ENCODE results near the gene WDR47.
"Not testable (repeated sequence)": the region's sequence is repeated elsewhere in the genome, so short reads cannot be mapped to it uniquely, and the experiment has no call there.

The WDR47 gene

DNA sequence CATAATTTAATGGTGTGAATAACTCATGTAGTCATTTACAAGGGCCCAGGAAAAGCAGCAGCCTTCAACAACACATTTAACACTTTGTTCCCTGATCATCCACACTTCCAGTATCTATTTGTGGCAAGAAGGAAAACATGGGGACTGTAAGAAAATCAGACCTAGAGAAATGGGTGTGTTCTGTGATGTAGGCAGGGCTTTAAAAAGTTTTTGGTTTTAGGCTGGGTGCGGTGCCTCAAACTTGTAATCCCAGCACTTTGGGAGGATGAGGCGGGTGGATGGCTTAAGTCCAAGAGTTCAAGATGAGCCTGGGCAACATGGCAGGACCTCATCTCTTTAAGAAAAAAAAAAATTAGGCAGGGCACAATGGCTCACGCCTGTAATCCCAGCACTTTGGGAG is 14.2 kb upstream of the WDR47 start:
- DNase-seq = no peak

DNA sequence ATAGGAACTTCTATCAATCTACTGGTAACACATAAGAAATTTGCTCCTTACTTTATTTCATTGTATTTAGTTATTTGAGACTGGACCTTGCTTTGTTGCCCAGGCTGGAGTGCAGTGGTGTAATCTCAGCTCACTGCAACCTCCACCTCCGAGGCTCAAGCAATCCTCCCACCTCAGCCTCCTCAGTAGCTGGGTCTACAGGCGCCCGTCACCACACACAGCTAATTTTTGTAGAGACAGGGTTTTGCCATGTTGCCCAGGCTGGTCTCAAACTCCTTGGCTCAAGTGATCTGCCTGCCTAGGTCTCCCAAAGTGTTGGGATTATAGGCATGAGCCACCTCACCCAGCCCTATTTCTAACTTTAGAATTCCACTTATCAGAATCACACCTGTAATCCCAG is 10.2 kb upstream of the WDR47 start:
- not testable (repeated sequence) for DNase-seq

DNA sequence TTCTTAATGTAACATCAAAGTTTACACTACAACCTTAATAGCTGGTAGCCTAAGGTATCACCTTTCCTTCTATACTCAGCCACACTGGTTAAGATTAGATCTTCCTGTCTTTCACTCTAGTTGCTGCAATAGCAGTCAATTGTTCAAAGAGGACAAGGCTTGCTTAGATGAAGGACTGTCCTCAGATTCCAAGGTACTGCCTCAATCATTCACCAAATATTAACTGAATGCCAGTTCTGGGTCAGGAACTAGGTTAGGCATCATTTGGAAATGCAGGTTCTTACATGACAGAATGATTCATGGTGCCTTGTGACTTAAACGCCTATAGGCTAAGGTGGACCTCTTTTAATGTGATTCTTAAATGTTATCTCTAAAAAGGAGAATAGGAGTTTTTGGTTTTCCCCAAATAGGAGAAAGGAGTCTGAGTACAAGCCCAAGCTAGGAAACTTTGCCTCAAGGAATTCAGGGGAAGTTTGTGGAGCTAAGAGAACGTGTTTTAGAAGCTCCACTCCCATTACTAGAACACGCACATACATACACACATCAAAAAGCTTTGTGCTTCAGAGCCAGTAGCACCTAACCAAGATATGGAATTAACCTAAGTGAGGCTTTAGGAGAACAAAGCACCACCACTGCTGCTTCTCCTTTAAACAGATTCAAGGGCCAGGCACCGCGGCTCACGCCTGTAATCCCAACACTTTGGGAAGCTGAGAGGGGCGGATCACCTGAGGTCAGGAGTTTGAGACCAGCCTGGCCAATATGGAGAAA is 8.5 kb upstream of the WDR47 start:
- DNase-seq = no peak

DNA sequence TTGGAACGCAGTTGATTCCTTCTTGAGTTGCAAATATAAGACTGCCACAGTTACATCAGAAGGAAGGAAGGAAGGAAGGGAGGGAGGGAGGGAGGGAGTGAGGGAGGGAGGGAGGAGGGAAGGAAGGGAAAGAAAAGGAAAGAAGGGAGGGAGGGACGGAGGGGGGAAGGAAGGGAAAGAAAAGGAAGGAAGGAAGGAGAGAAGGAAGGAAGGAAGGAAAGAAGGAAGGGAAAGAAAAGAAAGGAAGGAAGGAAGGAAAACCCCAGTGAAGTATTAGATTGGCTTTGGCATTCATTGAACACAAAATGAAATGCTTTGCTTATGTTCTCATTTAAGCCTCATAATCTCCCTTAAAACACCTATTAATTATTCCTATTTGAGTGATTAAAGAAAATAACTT is 6.4 kb upstream of the WDR47 start:
- no peak for DNase-seq

DNA sequence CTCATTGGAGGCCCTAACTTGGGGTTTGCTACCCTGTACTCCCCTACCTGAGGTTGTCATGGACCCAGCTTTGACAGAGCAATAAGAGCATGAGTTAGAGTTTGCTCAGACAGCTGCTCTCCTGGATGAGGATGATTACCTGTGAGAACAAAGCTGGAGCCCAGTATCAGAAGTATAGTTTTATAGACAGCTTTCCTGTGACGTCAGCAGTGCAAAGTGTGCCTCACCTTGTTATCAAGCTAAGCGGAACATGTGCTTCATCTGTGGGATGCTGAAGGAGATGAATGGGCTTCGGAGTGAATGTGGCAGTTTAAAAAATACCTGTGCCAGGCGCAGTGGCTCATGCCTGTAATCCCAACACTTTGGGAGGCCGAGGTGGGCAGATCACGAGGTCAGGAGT is 5.4 kb upstream of the WDR47 start:
- DNase-seq = no peak

DNA sequence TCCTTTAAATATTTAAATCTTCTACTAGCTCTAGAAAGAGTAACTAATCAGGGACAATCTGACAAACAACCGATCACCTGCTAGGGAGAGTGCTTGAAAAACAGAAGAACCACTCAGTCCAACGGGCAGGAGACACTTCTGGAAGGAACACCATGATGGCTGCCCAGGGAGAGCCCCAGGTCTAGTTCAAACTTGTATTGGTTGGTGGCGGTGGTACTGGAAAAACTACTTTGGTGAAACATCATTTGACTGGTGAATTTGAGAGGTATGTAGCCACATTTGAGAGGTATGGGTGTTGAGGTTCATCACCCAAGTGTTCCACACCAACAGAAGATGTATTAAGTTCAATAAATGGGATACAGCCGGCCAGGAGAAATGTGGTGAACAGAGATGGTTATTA is 4.8 kb upstream of the WDR47 start:
- no peak for DNase-seq

DNA sequence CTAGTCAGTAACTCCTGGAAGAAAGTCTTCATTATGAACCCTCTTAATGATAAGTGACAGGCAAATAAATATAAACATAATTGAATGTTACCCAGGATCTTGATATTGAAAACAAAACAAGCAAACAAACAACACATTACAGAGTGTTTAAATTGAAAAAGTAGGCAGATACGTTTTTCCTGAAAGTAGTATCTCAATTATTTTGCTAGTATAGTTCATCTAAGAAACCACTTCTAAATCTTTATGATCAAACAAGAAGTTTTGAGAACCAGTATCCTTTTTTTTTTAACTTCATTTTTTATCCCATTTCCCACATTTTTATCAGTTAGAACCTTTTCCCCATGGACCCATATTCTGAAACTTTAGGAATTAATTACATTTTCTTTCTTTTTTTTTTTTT is 3.7 kb upstream of the WDR47 start:
- DNase-seq = no peak

DNA sequence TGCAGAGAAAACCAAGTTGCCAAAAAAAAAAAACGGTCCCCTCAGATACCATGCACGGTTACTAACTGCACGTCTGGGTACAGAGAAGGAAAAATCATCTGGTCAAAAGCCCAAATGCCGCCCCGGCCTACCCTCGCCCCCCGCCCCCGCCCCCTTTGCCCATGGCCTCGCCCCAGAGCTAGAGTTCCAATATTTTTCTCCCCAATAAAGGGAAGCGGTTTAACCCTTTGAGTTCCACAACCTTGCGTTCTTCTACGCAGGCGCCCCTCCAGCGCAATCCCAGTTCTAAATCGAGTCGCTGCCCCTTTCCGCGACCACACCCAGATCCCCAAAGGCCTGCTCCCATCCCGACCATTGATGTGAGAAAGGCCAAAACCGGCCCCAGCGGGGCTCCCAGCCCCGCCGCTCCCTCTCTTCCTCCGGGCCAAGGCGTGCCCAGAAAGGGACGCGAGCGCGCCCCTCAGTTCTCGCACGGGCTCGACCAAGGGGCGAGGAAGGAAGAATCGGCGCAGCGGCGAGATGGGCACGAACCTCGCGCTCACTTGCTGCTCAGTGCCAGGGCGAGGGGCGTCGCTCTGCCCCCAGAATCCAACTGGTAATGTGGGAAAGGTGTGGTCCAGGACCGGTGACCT is 797 bp downstream of the WDR47 start:
- peak in 34 of 56 donors; percentile 4 to 68 (median 34) for DNase-seq

DNA sequence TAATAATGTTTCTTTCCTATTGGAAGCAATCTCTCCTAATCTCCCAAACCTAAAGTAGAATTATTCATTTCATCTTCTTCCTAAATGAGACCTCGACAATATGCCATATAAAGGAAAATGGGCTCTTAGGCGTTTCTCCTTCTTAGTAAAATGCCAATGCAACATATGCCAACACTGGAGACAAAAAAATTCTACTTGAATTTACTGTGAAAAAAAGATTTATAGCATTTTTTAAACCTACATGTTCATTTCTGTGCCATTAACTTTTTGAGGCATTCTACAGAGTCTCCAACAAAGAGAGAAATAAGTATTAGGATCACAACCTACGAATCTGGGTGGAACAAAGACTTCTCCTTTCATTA is 1.3 kb downstream of the WDR47 start:
- no peak for DNase-seq

DNA sequence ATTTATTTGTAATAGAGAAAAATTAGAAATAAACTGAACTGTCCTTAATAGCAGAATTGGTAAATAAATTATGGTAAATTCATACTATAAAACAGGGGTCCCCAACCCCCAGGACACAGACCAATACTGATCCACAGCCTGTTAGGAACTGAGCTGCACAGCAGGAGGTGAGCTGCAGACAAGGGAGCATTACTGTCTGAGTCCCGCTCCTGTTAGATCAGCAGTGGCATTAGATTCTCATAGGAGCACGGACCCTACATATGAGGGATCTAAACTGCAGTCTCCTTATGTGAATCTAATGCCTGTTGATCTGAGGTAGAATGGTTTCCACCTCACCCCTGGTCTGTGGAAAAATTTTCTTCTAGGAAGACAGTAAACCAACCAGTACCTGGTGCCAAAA is 7.5 kb downstream of the WDR47 start:
- DNase-seq = no peak

DNA sequence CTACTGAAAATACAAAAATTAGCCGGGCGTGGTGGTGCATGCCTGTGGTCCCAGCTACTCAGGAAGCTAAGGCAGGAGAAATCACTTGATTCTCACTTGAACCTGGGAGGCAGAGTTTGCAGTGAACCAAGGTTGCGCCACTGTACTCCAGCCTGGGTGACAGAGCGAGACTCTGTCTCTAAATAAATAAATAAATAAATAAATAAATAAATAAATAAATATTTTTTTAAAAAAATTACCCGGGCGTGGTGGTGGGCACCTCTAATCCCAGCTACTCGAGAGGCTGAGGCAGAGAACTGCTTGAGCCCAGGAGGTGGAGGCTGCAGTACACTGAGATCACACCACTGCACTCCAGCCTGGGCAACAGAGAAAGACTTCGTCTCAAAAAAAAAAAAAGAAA is 12.4 kb downstream of the WDR47 start:
- not testable (repeated sequence) for DNase-seq

DNA sequence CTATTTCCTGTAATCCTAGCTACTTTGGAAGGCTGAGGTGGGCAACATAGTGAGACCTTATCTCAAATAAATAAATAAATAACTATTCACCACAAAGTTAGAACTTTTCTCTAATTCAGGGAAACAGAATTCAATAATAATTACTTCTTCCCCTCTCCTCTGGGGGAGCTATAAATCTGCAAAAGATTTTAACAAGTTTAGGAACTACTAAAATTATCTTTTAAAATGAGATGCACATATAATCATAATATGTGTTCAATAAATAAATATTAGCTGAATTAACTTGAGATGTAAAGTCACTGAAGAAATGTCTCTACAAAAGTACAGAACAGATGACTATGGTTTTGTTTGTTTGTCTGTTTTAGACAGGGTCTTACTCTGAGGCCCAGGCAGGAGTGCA is 14.1 kb downstream of the WDR47 start:
- no peak for DNase-seq

DNA sequence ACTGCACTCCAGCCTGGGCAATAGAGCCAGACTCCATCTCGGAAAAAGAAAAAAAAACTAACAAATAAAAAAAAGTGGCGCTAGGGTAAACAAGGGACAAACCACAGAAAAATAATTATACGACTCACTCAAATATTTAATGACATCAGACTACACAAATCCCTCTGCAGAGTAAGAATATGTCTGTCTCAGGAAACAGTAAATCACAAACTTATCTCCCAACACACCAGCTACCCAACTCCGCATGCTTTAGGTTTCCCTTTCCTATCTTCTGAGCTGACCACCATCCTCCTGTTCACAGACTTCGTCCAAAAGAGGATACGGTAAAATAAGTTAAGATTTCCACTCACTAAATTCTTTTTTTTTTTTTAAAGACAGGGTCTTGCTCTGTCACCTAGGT is 16.2 kb downstream of the WDR47 start:
- DNase-seq = no peak

DNA sequence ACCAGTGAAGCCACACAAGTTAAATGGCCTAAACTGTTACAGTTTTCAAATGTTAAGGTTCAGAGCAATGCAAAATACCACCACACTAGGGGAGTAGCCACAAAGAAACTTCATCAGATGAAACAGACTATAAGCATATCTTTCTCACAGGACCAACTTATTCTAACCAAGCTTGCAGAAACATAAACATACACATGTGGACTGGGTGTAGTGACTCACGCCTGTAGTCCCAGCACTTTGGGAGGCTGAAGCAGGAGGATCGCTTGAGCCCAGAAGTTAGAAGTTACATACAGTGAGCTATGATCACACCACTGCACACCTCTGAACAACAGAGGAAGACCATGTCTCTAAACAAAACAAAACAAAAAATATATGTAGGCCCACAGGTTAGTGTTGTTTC is 17.3 kb downstream of the WDR47 start:
- DNase-seq = no peak

DNA sequence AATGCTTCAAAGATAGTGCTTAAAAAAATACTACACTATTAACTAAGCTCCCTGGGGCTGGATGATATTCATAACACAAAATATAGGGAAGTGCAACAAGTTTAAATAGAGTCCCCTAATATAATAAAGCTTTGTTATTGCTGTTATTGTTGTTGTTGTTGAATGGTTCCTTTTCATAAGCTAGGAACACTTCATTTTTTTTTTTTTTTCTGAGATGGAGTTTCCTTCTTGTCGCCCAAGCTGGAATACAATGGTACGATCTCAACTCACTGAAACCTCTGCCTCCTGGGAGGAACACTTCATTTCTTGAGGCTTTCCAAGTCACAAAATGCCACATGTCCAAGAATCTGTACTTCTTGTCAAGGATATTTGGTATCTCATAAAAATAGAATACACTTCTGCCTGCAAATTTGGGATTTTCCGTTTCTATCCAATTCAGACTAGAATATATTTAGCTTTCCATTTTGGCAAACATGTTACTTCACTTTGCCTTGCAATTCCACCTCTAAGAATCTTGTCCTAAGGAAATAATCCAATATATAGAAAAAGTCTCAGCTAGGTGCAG is 21.1 kb downstream of the WDR47 start:
- no peak for DNase-seq

DNA sequence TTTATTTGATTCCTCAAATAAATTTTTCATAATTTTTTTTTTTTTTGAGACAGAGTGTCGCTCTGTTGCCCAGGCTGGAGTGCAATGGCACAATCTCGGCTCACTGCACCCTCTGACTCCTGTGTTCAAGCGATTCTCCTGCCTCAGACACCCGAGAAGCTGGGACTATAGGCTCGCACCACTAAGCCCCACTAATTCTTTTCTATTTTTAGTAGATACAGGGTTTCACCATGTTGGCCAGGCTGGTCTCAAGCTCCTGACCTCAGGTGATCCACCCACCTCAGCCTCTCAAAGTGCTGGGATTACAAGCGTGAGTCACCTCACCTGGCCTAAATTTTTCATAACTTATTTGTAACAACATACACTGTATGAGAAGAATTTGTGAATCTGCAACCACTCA is 24.2 kb downstream of the WDR47 start:
- not testable (repeated sequence) for DNase-seq

DNA sequence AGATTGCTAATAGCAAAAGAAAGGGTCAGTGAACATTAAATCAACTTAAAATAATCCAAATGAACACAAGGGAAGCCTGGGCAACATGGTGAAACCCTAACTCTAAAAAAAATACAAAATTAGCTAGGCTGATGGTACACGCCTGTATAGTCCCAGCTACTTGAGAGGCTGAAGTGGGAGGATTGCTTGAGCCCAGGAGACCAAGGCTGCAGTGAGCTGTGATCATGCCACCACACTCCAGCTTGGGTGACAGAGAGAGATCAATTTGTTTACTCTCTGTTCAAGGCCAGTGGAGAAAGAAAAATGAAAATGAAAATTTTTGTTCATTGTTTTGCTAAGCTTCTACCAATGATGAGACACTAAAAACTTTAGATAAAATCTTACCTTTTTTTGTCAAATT is 24.8 kb downstream of the WDR47 start:
- no peak for DNase-seq

DNA sequence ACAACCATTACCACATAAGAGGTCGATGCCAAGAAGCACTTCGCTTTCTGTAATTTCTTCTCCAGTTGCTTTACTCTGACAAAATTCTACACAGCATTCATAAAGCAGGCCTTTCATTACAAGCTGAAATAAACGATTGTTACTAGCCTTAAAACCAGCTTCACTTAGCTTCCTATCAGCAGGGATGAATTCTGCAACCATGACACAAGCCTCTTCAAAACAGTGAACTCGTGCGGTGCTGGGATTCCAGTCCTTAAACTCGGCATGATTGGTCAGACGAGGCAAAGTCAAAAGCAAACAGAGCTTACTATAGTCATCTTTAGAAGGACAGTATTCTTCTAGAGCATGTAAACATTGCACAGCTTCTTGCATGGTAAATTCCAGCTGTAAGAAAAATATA is 30.6 kb downstream of the WDR47 start:
- peak in 4 of 56 donors; percentile 1 to 5 (median 2) for DNase-seq

DNA sequence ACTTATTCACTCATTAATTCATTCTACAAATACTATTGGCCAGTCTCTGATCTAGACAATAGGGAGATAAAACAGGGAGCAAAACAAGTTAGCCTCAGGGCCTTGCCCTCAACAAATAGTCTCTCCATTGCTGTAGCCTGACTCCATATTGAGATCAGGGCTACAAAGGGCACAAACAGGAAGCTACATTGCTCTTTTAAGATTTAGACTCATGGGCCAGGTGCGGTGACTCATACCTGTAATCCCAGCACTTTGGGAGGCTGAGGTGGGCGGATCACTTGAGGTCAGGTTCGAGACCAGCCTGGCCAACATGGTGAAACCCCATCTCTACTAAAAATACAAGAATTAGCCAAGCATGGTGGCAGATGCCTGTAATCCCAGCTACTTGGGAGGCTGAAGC is 45.3 kb downstream of the WDR47 start:
- DNase-seq = not testable (repeated sequence)

DNA sequence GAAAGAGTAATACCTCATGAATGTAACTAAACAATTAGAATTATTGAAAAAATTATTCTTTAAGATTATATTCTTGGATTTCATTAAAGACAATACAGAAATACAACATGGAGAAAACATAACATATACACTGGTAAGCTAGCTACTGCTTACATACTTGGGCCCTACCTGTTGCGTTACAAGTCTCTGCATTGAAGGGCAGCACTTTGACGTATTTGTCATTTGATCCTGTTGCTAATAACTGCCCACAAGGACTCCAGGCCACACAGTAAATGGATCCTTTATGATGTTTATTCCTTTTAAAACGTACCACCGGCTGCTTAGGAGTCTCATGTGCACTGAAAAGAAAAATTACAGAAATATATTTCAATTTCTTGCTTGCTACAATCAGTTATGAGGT is 58.8 kb downstream of the WDR47 start:
- no peak for DNase-seq

DNA sequence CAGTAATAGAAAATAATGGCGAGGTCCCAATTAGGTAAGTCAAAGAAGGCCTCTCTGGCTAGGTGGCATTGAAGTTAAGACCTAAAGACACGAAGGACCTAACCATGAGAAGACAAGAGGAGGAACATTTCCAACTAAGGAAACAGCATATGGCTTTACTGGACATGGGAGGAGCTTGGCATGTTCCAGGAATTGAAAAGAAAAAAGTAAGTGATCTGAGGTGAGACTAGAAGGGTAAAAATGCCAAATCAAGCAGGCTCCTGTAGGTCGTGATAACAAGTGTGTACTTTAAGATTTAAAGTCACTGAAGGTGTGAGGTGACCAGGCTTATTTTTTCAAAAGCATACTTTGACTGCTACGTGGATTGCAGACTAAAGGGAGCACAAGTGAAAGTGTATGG is 65.2 kb downstream of the WDR47 start:
- no peak for DNase-seq

DNA sequence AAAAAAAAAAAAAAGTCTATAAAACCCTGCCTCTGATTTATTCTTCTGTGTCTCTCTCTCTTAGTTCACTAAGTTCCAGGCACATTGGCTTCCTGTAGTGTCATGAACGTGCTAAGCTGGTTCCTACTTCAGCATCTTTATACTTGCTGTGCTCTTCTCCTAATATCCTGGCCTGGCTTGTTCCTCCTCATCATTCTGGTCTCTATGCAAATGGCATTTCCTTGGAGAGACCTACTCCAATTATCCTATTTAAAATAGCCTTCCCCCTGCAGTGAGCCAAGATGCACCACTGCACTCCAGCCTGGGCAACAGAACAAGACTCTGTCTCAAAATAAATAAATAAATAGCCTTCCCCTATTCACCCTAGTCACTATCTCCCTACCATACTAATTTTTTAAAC is 69.0 kb downstream of the WDR47 start:
- peak in 15 of 56 donors; percentile 2 to 50 (median 18) for DNase-seq

DNA sequence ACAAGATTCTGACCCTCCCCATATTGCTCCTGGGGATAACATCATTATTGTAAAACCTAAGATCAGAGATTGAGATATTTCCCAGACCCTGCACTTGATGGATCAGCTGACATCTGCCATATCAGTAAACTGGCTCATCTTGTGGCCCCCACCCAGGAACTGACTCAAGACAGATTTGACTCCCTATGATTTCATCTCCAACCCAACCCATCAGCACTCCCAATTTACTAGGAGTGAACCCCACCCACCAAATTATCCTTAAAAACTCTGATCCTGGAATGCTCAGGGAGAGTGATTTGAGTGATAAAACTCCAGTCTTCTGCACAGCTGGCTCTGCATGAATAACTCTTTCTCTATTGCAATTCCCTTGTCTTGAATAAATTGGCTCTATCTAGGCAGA is 72.6 kb downstream of the WDR47 start:
- no peak for DNase-seq

All from amygdala (tissue), 56 donors.